ENCODE results near the gene POC5.

POC5 gene

DNA sequence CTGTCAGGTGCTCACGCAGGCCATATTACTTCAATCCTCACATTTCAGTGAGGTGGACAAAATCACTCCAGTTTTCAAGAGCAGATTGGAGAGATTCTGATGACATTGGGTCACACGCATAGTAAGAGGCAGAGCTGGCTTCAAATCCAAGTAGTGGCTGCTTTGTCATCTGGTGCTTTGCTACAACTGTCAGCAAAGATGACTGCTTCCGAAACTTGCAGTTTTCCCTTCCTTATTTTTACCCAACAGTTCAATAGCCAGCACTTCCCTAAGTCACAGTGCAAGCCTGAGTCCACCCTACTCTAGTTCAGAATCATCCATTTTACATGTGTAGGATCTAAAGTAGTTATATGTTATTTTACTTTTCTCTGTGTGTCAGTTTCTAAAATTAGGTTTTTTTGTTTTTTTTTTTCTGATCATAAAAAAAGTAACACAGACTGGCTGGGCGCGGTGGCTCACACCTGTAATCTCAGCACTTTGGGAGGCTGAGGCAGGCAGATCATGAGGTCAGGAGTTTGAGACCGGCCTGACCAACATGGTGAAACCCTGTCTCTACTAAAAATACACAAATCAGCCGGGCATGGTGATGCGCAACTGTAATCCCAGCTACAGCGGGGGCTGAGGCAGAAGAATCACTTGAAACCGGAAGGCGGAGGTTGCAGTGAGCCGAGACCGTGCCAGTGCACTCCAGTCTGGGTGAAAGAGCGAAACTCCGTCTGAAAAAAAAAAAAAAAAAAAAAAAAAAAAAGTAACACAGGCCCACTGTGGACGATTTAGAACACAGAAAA, 56.4 kb downstream of the POC5 start:
- no peak for DNase-seq (ENCODE audit: low read depth in 1 of 2, low spot score in 1 of 2)

DNA sequence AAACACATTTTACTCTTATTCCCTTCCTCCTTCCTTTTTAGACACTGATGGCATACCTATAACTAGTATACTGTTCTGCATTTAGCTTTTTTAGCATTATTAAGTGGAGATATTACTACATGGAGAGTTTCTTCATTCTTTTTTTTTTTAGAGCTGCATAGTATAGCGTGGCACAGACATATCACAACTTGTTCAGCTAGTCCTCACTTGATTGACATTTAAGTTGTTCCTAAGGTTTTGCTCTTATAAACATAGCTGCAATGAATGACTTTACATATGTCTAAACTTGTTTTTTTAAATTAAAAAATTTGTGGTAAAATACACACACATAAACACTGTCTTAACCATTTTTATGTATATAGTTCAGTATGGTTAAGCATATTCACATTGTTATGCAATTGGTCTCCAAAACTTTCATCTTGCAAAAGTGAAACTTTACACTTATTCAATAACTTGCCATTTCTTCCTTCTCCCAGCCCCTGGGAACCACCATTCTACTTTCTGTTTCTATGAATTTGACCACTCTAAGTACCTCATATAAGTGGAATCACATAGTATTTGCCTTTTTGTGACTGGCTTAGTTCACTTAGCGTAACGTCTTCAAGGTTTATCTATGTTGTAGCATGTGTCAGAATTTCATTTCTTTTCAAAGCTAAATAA, 57.3 kb downstream of the POC5 start:
- no peak for DNase-seq (ENCODE audit: low read depth in 1 of 2, low spot score in 1 of 2)

DNA sequence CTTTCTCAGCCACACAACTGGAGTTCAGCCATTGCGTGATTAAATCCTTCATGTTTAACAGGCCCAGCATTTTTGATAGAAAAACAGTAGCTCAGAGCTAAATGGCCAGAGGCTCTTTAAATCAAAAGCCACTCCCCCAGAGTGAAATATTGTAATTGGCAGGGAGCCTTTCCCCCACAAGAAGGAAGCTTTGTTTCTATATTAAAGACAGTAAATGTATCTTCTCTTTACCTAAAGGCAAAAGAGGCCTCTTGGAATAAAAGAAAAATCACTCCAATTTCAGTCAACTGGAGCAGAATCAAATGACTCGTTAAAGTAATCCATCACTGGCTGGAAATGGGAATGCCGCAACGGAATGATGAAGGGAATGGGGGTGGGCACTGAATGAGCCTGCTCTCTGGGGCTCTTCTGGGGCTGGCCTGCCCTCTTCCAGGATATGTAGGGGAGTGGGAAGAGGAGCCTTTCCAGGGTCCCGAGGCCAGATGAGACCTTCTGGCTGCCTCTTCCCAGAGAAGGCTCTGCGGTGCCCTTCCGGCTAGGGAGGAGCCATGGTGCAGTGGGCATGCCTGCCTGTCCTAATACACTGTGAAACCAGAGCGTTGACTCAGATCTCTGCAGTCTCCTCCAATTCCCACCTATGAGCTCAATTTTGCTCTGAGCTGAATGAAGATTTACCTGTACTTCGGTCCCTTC, 60.8 kb downstream of the POC5 start:
- DNase-seq (ENCODE audit: low read depth in 1 of 2, low spot score in 1 of 2) = no peak

DNA sequence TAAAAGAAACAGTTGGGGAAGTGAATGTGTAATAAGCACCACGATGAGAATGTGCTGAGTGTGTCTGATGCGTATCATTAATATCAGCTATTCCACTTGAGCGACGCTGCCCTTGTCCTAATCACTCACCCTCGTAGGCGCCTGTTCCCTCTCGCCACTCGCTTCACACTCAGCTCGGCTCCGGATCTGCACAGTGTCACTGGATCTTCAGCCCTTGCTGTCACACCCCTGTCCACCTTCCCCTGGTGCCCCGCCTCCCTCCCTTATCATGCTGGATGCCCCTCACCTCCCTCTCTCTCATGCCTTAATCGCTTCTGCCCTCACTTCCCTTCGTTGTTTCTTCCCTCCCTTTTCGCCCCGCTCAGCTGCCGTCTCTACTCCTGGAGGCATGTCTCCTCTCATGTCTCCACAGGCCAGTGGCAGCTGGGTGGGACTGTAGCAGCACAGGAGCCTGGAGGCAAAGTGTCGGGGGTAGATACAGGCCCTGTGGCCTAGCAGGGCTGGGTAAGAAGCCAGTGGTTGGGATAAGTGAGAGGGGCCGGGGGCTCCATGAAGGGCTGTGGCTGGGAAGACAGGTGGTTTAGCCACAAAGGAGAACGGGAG, 62.4 kb downstream of the POC5 start:
- no peak for DNase-seq (ENCODE audit: low read depth in 1 of 2, low spot score in 1 of 2)

DNA sequence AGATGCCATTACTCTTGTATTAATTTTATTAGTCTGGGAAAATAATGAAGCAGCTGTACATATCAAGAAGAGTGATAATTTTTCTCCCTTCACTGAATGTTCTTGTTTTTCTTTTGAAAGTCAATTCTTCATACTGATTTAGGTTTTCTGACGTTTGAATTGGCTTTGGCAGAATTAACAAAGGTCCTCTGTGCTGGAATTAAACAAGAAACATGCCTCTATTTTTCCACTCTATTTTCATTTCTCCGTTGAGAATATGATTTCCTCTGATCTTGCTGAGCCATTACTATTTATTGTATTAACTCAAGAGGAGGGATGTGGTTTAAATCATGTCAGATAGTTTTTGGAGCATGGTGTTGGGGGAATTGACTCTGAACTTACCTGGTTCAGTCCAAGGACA, 63.7 kb downstream of the POC5 start:
- no peak for DNase-seq (ENCODE audit: low read depth in 1 of 2, low spot score in 1 of 2)

DNA sequence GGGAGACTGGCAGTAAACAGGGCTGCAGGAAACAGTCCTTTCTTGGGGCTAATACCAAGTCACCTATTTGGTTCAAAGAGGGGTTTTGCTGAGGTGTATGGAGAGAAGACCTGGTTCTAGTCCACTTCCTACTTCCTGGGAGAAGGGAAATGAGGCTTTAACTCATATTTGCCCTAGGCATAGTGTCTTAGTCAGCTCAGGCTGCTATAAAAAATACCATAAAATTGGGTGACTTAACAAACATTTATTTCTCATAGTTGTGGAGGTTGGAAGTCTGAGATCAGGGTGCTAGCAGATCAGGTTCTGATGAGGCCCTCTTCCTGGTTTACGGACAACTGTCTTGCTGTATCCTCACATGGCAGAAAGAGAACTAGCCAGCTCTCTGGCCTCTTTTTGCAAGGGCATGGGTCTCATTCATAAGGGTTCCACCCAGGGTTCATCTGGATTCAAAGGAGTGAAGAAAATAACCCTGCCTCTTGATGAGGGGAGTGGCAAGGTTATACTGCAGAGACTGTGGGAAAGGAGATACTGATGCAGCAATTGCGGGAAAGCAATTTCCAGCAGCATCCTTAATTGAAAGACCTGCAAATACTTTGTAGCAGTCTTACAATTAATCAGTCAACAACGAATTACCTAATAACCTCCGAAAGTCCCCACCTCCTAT, 65.5 kb downstream of the POC5 start:
- no peak for DNase-seq (ENCODE audit: low read depth in 1 of 2, low spot score in 1 of 2)

DNA sequence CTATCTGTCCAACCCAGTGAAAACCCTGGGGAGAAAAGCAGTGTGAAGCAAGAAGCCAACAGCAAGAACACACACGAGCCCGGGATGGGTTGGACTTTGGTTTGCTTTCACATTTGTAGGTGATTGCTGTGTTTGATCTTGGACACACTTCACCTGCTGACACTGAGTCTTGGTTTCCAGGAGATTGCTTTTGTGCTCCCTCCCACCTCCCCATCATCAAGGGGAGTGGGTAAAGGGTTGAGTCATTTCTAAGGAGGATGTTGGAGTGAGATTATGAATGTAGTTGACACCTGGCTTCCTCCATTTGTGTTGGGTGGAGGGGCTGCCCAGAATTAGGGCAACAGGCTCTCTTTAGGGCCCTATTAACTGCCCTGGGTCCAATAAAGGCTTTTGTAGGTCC, 68.5 kb downstream of the POC5 start:
- no peak for DNase-seq (ENCODE audit: low read depth in 1 of 2, low spot score in 1 of 2)

DNA sequence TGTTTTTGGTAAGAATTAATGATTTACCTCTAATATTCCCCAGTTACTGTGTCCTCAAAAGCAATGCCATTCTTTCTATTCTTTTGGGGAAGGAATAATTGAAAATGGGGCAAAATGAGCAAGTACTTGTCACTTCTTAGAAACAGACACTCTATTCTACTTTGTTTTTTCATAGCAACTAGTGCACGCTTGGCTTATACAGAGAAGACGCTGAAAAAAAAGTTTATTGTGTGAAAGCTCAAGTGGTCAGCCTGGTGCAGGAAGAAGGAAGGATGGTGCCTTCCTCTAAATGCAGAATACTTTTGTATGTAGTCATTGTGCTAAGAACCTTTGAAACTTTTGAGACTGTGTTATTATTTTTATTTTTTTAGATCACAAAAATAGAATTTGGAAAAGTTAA, 76.4 kb downstream of the POC5 start:
- DNase-seq (ENCODE audit: low read depth in 1 of 2, low spot score in 1 of 2) = no peak

DNA sequence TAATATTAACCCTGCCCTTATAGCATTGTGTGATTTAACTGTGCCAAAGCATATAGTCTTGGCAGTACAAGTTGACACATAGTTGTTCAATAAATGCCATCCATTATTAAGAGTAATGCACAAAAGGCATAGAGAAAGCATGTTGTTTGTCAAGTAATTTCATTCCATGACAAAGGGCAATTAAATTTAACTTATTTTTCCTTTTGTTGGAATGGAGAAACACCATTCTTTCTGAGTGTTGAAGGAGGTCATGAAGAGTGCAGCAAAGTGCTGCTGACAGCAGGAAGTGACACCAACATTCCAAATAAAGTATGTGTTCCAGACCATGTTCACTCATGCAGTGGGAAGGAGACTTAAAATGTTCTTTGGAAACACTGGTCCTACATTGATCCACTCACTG, 76.8 kb downstream of the POC5 start:
- DNase-seq (ENCODE audit: low read depth in 1 of 2, low spot score in 1 of 2) = no peak

DNA sequence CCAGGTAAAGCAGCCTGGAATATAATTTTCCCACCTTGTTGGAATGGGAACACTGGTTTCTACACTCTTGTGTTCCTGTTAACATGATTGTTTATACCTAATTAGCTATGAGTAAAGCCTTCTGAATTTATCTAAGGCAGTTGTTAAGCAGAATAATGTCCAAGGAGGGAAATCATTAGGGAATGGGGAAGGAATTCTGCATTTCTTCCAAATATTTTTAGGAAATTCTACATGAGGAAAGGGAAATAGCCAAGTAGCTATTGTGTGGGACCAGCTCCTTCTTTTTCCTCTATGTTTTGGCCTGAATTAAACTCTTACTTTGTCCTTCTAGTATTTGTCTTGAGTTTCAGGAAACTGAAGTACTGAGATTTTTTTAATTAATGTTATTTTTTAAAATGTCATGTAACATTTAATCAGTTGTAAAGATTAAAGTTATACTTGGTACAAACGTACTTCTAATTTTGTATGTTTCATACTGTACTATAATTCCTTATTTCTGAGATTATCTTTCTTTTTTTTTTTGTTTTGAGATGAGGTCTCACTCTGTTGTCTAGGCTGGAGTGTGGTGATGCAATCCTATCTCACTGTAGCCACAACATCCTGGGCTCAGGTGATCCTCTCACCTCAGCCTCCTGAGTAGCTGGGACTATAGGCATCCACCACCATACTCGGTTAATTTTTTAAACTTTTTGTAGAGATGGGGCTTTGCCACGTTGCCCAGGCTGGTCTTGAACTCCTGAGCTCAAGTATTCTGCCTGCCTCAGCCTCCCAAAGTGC, 77.5 kb downstream of the POC5 start:
- no peak for DNase-seq (ENCODE audit: low read depth in 1 of 2, low spot score in 1 of 2)

DNA sequence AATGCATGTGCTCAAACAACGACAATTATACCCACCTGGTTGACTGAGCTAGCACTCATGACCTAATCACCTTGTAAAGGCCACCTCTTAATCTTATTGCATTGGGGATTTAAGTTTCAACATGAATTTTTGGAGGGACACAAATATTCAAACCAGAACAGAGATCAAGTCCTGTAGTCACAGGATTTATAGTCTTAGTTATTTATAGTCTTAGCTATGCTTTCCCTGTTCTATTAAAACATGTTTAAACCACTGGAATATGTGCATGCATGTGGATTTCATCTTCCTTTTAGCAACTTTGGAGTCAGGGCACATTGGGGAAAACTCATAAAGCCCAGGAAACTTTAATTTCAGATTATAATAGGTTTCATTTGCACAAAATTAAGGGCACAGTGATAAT, 79.3 kb downstream of the POC5 start:
- DNase-seq (ENCODE audit: low read depth in 1 of 2, low spot score in 1 of 2) = no peak

DNA sequence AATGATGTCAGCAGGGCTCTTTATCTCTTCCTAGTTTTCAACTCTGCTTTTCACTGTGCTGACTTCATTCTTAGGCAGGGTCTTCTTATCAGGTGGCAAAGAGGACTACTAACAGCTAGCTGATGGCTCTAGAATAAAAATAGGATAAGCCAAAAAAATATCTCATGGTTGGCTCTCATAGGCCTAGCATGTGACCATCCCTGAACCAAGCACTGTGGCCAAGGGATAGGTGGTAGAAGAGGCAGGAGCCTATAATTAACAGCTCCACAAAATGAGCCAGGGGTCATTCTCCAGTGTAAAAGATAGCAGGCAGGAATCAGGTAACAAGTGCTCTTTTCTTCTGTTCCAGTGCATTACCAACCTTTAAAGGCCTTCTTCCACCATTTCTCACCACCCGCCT, 84.9 kb downstream of the POC5 start:
- DNase-seq (ENCODE audit: low read depth in 1 of 2, low spot score in 1 of 2) = no peak

DNA sequence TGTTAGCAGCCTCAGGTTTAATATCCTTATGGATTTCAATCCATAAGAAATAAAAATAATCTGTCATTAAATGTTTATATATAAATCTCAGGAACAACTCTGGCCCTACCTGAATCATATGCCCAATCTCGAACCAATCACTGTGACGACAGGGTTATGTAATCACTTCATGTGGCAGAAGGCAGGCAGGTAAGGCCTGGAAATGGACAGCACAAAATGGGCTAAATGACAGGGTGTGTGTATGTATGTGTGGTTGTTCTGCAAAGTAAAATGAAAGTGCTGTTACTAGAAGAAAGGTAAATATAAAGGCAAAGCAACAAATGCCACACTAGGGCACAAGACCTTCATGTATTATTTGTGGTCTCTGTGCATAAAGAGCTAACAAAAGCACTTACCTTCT, 86.4 kb downstream of the POC5 start:
- no peak for DNase-seq (ENCODE audit: low read depth in 1 of 2, low spot score in 1 of 2)

DNA sequence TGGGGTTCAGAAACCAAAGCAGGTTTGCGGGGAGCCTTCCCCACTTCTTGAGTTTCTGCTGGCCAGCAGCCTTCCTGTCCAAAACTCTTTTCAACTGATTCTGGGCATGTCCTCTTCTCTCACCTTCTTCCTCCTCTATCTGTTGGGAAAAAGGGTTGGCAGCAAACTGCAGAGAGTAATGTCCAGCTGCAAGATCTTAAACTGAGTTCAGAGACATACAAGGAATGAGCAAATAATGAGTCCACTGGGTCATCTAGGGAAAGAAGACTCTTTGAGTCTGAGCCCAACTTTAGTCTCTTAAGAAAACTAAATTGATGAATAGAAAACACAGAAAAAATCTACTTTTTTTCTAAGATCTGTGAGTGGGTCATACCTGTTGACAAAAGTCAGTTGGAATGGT, 89.4 kb downstream of the POC5 start:
- DNase-seq (ENCODE audit: low read depth in 1 of 2, low spot score in 1 of 2) = no peak

DNA sequence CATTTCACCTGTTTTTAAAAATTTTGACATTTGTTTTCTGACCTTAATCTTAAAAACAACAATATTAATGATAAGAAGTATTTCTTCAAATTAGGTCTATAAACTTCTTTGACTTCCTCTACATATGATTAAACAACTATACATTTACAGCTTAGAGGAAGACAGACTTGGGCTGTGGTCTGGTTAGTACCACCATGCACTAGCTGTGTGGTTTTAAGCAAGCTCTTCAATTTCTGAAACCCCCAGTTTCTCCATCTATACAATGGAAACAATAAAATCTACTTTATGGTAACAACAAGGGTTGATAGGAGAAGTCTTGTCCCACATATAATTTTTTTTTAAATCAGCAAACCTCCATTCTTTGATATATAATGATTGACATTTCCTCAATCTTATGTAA, 90.3 kb downstream of the POC5 start:
- no peak for DNase-seq (ENCODE audit: low read depth in 1 of 2, low spot score in 1 of 2)

Data from stimulated activated CD4-positive, alpha-beta T cell treated with anti-CD3 and anti-CD28 coated beads, Interleukin-15, amount 100 ng/mL, for 1 hour (primary cell).